Transverse colon (tissue), 4 donors: ENCODE measurements around the gene FOXR1. TPM values are rescaled to one million over a fixed set of nuclear protein-coding genes. Genes with fewer than 3 reads are reported as not detected.
"Not testable (repeated sequence)": the region's sequence is repeated elsewhere in the genome, so short reads cannot be mapped to it uniquely, and the experiment has no call there.

Experiments used
- DNase-seq: peaks from one replicate; pipeline ENCODE4 v3.0.0-alpha.2; 2019
- H3K27ac ChIP-seq, 4 donors: fragments of 200-600 bp; sonication (generic); 2 replicates each; pipeline ENCODE4 v1.5.1; 2016 to 2018; ENCODE audit warnings: inconsistent platforms in 4 of 4
- H3K27me3 ChIP-seq: fragments of 200-600 bp; sonication (generic); 2 replicates; pipeline ENCODE4 v1.5.1; 2017; ENCODE audit warnings: inconsistent platforms
- H3K36me3 ChIP-seq, 4 donors: fragments of 200-600 bp; sonication (generic); 2 replicates each; pipeline ENCODE4 v1.5.1; 2017 to 2019; ENCODE audit warnings: inconsistent platforms in 4 of 4
- H3K4me1 ChIP-seq, 4 donors: fragments of 200-600 bp; sonication (generic); 2 replicates each; pipeline ENCODE4 v1.5.1; 2017 to 2020; ENCODE audit warnings: inconsistent platforms in 4 of 4
- H3K4me3 ChIP-seq, 4 donors: fragments of 200-600 bp; sonication (generic); 1 replicate in 1 of 4; 2 replicates in 3 of 4; pipeline versions ENCODE4 v1.5.1 to v1.6.1; 2017 to 2019; ENCODE audit warnings: inconsistent platforms in 4 of 4
- H3K9me3 ChIP-seq, 2 donors: fragments of 200-600 bp; sonication (generic); 2 replicates each; pipeline ENCODE4 v1.5.1; 2017 to 2019; ENCODE audit warnings: inconsistent platforms in 2 of 2
- CTCF ChIP-seq, 5 experiments: fragments of 200-600 bp in 3 of 5; fragments of 450-650 bp in 2 of 5; sonication (generic) in 3 of 5; IDR thresholded peaks; 1 replicate in 2 of 5; 2 replicates in 3 of 5; pipeline ENCODE4 v1.5.1; 2016 to 2017; ENCODE audit warnings: antibody characterized with exemption in 5 of 5, inconsistent platforms in 3 of 5, mild to moderate bottlenecking in 2 of 5, moderate library complexity in 1 of 5
- EP300 ChIP-seq: sonication (generic); formaldehyde crosslinking; IDR thresholded peaks from one replicate; pipeline ENCODE4 v1.6.1; 2017; ENCODE audit warnings: antibody characterized with exemption, low read depth
- POLR2A ChIP-seq: fragments of 450-650 bp; IDR thresholded peaks from one replicate; pipeline ENCODE4 v1.6.1; 2016; ENCODE audit warnings: antibody characterized with exemption, mild to moderate bottlenecking, moderate library complexity
- POLR2AphosphoS5 ChIP-seq, 3 donors: sonication (generic); formaldehyde crosslinking; IDR thresholded peaks; one replicate each; pipeline ENCODE4 v1.6.1; 2016; ENCODE audit warnings: antibody characterized with exemption in 3 of 3
- WGBS, 2 donors: methylation state at CpG; one replicate each; pipeline ENCODE4 v1.1.5; 2018; ENCODE audit warnings: low coverage in 1 of 2; 5-methylcytosine and 5-hydroxymethylcytosine counted together
- in situ Hi-C, 4 donors: fragments of 200-750 bp; cut with MboI; loops; one replicate each; pipeline versions ENCODE4 v1.15.0 to v1.15.1; 2017; ENCODE audit warnings: low sequenced_read_pairs in 3 of 4, low pct_ligation_motif_present in 1 of 4, low pct_unique_long_range_greater_than_20kb in 1 of 4
- intact Hi-C: fragments of 100-400 bp; cut with DNase I; formaldehyde crosslinking; loops from one replicate; pipeline ENCODE4 v1.15.1; 2023; ENCODE audit warnings: low total_unique reads
- total RNA-seq, 4 donors: library from RNA; depleted of rRNA; stranded (reverse); fragments of >200 nt; gene quantifications; one replicate each; pipeline ENCODE4 v1.1.0, GENCODE V29; 2016

FOXR1 gene
- total RNA-seq, 4 donors from 2014 or later = not detected

DNA sequence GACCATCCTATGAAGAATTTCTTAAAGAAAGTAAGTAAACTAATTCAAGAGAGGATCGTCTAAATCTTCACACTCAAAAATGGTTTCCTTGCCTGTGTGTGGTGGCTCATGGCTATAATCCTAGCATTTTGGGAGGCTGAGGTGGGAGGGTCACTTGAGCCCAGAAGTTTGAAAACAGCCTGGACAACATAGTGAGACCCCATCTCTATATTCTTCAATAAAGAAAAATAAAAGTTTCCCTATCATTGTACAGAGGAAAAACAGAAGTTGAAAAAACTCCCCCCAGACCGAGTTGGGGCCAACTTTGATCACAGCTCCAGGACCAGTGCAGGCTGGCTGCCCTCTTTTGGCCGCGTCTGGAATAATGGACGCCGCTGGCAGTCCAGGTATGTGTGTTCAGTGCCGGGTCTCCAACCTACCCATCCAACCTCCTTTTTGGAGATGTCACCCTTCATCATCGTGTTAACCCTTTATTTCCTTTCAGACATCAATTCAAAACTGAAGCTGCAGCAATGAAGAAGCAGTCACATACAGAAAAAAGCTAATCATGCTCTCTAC lies 43.6 kb downstream of the FOXR1 start:
- Histone ChIP-seq H3K27ac (no peak overlapping the region), H3K36me3 (peaks cover 0 to 53% (median 16%) of the 10 kb centered on the region in 4 donors), H3K27me3 (no peaks in the 10 kb centered on the region), H3K9me3 (no peaks in the 10 kb centered on the region), H3K4me3 (no peak overlapping the region), H3K4me1 (peaks cover 15 to 32% (median 28%) of the 10 kb centered on the region in 4 donors)
- in situ Hi-C loops (no loop called here), intact Hi-C loops (no loop called here)
- TF ChIP-seq CTCF (IDR thresholded peaks at IDR 0.05) = peak in 1 of 5 experiments; percentile 3
- TF ChIP-seq EP300 = no peak
- DNase-seq = no peak
- 64 to 78% methylated on average over 3 to 8 of the region's 8 CpGs for WGBS, 2 donors

DNA sequence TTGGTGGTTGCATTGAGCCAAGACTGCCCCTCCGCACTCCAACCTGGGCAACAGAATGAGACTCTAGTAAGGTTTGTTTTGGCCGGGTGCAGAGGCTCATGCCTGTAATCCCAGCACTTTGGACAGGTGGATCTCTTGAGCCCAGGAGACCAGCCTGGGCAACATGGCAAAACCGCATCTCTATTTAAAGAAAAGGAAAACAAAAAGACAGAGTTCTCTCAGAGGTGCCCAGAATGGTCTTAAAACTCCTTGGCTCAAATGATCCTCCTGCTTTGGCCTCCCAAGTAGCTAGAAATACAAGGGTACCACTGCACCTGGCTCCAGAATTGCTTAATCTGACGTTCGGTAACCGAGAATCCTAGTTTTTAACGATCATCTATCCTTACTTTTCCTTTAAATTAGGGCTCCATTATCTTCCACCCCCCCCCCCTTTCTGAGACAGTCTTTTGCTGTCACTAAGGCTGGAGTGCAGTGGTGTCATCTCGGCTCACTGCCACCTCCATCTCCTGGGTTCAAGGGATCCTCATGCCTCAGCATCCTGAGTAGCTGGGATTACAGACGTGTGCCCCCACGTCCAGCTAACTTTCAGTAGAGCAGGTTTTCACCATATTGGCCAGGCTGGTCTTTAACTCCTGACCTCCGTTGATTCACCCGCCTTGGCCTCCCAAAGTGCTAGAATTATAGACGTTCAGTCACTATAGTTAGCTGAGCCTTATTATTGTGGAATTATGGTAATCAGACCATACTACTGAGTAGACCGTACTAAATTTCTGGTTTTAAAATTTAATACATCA lies 44.9 kb downstream of the FOXR1 start:
- peaks cover 23 to 44% (median 40%) of the 10 kb centered on the region in 4 donors for H3K4me1 ChIP-seq
- peak overlapping the region in 1 of 4 donors; percentile 99 for H3K4me3 ChIP-seq
- no peaks in the 10 kb centered on the region for H3K9me3 ChIP-seq
- WGBS, 2 donors = 63 to 67% methylated on average over 10 to 14 of the region's 14 CpGs
- no peak for TF ChIP-seq POLR2A
- no peak for TF ChIP-seq POLR2AphosphoS5 (IDR thresholded peaks at IDR 0.05)
- no peak for TF ChIP-seq CTCF (IDR thresholded peaks at IDR 0.05)
- no peak for TF ChIP-seq EP300
- intact Hi-C loops = no loop called here
- no peaks in the 10 kb centered on the region for H3K27me3 ChIP-seq
- H3K36me3 ChIP-seq = peaks cover 0 to 47% (median 13%) of the 10 kb centered on the region in 4 donors
- in situ Hi-C loops = no loop called here
- no peak for DNase-seq
- H3K27ac ChIP-seq = peak overlapping the region in 2 of 4 donors; percentile 88 to 95

DNA sequence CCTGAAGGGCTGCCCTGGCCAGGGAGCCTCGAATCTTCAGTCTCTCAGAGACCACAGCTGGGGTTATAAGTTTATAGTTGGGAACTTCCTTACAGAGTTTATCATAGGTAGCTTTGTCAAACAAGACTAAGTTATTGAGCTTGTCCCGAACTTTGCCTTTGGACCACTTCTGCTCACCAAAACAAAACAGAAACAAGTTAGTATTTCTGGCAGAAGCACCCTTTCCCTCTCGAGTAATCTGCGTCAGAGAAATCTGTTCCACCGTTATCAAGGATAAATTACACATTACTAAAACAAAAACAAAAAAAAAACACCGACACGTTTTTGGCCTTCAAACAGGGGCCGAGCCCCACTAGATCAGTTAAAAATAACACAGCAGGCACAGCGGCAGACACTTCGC lies 45.8 kb downstream of the FOXR1 start:
- in situ Hi-C loops, H3K9me3 ChIP-seq, DNase-seq, intact Hi-C loops, H3K27me3 ChIP-seq: not testable (repeated sequence)
- Histone ChIP-seq H3K4me1 (peaks cover 27 to 54% (median 49%) of the 10 kb centered on the region in 4 donors), H3K4me3 (peak overlapping the region; percentile 62 to 99 (median 86)), H3K36me3 (peaks cover 0 to 38% (median 13%) of the 10 kb centered on the region in 4 donors), H3K27ac (peak overlapping the region; percentile 88 to 96 (median 95))
- 0 to 3% methylated on average over 6 to 10 of the region's 10 CpGs for WGBS, 2 donors

DNA sequence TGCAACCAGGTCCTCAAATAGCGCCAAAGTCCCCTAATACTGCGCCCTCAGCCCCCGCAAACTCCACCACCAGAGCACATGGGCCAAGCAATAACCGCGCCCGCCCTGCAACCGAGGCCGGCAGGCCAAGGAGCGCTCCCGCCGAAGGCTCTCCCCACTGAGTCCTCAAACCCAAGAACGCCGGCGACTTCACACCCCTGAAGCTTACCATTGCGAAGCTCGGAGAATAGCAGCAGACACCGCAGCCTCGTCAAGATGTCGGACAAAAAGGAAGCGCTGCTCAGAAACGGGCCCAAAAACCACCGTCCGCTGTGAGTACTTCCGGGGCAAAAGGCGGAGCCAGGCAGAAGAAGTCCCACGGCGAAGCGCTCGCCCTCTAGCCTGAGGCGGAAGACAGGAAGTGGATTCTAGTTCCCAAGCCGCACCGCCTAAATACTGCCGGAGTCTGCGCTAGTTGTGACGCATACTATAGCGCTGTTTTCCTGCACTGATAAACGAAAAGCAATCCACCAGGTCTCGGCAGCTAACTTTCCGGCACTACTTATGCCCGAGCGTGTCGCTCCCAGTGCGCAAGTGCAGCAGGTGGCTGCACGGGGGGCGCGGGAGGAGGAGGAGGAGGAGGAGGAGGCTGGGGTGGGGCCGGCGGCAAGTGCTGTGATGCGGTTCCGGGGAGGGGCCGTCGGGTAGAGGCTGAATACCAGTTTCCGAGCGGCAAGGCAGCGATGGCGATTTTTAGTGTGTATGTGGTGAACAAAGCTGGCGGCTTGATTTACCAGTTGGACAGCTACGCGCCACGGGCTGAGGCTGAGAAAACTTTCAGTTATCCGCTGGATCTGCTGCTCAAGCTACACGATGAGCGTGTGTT lies 46.7 kb downstream of the FOXR1 start, which contains the start of the genes RPS25 and TRAPPC4:
Gene RPS25, minus strand, starts transcription at position 270 of the 865 bp plus-strand sequence. Its CDS starts 59 bp downstream, at position 211.
Gene TRAPPC4, plus strand, starts transcription at position 693 of the 865 bp plus-strand sequence. Its CDS starts 30 bp downstream, at position 723.
- WGBS, 2 donors = 1% methylated on average over 58 of the region's 63 CpGs; no CpG with 5 or more reads in 1 of the 2 donors
- intact Hi-C loops = no loop called here
- peaks cover 0 to 29% (median 14%) of the 10 kb centered on the region in 4 donors for H3K36me3 ChIP-seq
- in situ Hi-C loops = no loop called here
- peaks cover 27 to 61% (median 50%) of the 10 kb centered on the region in 4 donors for H3K4me1 ChIP-seq
- H3K4me3 ChIP-seq = peak within 1 kb of the TSS; percentile 62 to 99 (median 86)
- no peaks in the 10 kb centered on the region for H3K27me3 ChIP-seq
- H3K27ac ChIP-seq = peak within 1 kb of the TSS; percentile 88 to 96 (median 95)
- DNase-seq = peak; percentile 96
- TF ChIP-seq POLR2AphosphoS5 (IDR thresholded peaks at IDR 0.05) = peak; percentile 89 to 91 (median 89)
- TF ChIP-seq POLR2A = peak; percentile 83
- TF ChIP-seq CTCF (IDR thresholded peaks at IDR 0.05) = no peak
- no peak for TF ChIP-seq EP300
- H3K9me3 ChIP-seq = no peaks in the 10 kb centered on the region
